ENCODE measurements around the gene DAPK1. TPM values are rescaled to one million over a fixed set of nuclear protein-coding genes. Genes with fewer than 3 reads are reported as not detected.

The DAPK1 gene
- total and polyA plus RNA-seq, 10 of the 15 experiments (the other 5 are each of a cell fraction or from before 2014, with no cell fraction given): 8.2 to 94.7 (median 51.6) TPM

DNA sequence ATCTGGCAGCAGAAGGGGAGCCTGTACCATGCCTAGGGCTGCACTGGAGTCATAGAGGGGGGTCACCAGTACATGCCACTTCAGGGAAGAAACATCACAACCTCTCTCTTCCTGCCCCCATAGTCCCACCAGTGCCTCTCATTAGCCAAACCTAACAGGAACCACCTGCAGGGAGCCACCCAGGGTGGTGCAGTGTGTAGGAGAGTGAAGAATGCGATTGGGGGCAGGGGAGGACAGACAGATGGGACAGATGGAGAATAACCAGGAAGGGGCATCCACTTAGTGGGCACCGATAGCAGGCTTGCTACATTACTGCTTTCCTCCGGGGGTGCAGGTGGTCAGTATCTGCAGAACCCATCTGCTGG, 19.2 kb downstream of the DAPK1 start:
- Histone ChIP-seq H3K27me3 (replicated peaks in 1 of 2; ENCODE audit: control insufficient read depth in 2 of 2, insufficient read depth in 2 of 2, low read length in 1 of 2) (no peaks in the 10 kb centered on the region), H4K20me1 (ENCODE audit: control insufficient read depth, insufficient read depth) (no peaks in the 10 kb centered on the region), H2AFZ (ENCODE audit: control insufficient read depth, low read depth, low read length) (no peak overlapping the region; the same call in 1 of the 2 replicates), H3K4me3 (no peak overlapping the region), H3K79me2 (ENCODE audit: control insufficient read depth, insufficient read depth, low read length) (peaks cover 4% of the 10 kb centered on the region), H3K36me3 (ENCODE audit: control insufficient read depth in 2 of 2, insufficient read depth in 2 of 2, low read length in 1 of 2) (no peaks in the 10 kb centered on the region; a peak in 2 of 4 replicates), H3K4me2 (ENCODE audit: control insufficient read depth, insufficient read depth) (0 out of 2 replicates have a peak overlapping the region, but pooled peaks have one; percentile 12), H3K27ac (ENCODE audit: control insufficient read depth, insufficient read depth) (no peak overlapping the region; the same call in 1 of the 2 replicates), H3K4me1 (ENCODE audit: control insufficient read depth, insufficient read depth, low read length) (peaks cover 44% of the 10 kb centered on the region), H3K9me3 (replicated peaks; ENCODE audit: control insufficient read depth, insufficient read depth, low read length) (no peaks in the 10 kb centered on the region; the same call in 2 of the 3 replicates), H3K9ac (ENCODE audit: control insufficient read depth, insufficient read depth, low read length) (no peak overlapping the region)
- no peak for FAIRE-seq
- no peak for DNase-seq (ENCODE audit: low read depth, low spot score)
- TF ChIP-seq RUNX3 (IDR thresholded peaks at IDR 0.05; ENCODE audit: low read length) (0 out of 2 replicates have a peak, but pooled peaks have one; percentile 2), BMI1 (IDR thresholded peaks at IDR 0.05; ENCODE audit: borderline replicate concordance) (no peak), YY1 (IDR thresholded peaks at IDR 0.05; ENCODE audit: low read depth, low read length) (no peak)
- ChIA-PET SMC1A (ENCODE audit: uncharacterized antibody, unreplicated experiment) (interaction anchor here (1.2 to 4.1 kb wide), 4 partner anchors 13 to 22 kb away, joined by 4 to 15 read pairs (median 8); no protein-coding TSS in a partner anchor), RAD21 (ENCODE audit: unreplicated experiment) (interaction anchor here (1.1 to 1.5 kb wide), 3 partner anchors 15 to 146 kb away, joined by 3 read pairs; partner anchors contain the start of gene DAPK1), POLR2A (interaction anchor here (0.6 to 1.2 kb wide), 2 partner anchors 14 to 55 kb away, joined by 3 to 6 read pairs; no protein-coding TSS in a partner anchor), CTCF (no interaction called here)
- WGBS (ENCODE audit: insufficient coverage, insufficient replicate concordance, low lambda C conversion rate, missing lambda C conversion rate): 38% methylated on average over 3 of the region's 3 CpGs
- ATAC-seq: peak; percentile 37
- in situ Hi-C loops (cut with MboI) (no loop called here), intact Hi-C loops (cut with micrococcal nuclease; ENCODE audit: unreplicated experiment) (no loop called here)
- no TSS peak for BruUV-seq (replicated peaks)

DNA sequence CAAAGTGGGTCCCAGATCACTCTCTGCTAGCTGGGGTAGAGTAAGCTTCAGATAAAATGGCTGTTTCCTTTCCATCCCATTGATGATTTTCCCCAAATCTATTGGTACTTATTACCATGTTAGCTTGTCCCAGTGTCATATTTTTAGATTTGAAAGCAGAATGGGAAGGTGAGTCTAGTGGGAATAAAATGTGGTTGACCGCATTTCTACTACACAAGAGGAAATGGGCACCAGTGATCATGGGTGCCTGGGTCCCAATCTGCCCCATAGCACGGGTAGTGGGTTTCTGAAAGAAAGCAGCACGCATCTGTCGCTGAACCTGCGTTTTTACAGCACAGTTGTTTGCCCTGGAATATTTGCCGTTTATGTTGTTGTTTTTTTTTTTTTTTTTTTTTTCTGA, 20.1 kb downstream of the DAPK1 start:
- peaks cover 4% of the 10 kb centered on the region for H3K79me2 ChIP-seq (ENCODE audit: control insufficient read depth, insufficient read depth, low read length)
- no peaks in the 10 kb centered on the region for H3K27me3 ChIP-seq (replicated peaks in 1 of 2; ENCODE audit: control insufficient read depth in 2 of 2, insufficient read depth in 2 of 2, low read length in 1 of 2)
- in situ Hi-C loops (cut with MboI): no loop called here
- ChIA-PET RAD21 (ENCODE audit: unreplicated experiment) (interaction anchor here (0.7 to 0.9 kb wide), 2 partner anchors 20 to 123 kb away, joined by 3 read pairs; partner anchors contain the start of gene DAPK1), CTCF (interaction anchor here (0.6 kb wide), 1 partner anchor 196 kb away, joined by 3 read pairs; no protein-coding TSS in a partner anchor), POLR2A (interaction anchor here (0.6 to 1.2 kb wide), 4 partner anchors 14 to 1170 kb away, joined by 3 to 6 read pairs (median 4); no protein-coding TSS in a partner anchor), SMC1A (ENCODE audit: uncharacterized antibody, unreplicated experiment) (interaction anchor here (0.8 to 4.1 kb wide), 5 partner anchors 11 to 49 kb away, joined by 3 to 15 read pairs (median 8); no protein-coding TSS in a partner anchor)
- H4K20me1 ChIP-seq (ENCODE audit: control insufficient read depth, insufficient read depth): no peaks in the 10 kb centered on the region
- no peak overlapping the region for H3K9ac ChIP-seq (ENCODE audit: control insufficient read depth, insufficient read depth, low read length)
- BruUV-seq (replicated peaks): no TSS peak
- no peak overlapping the region for H2AFZ ChIP-seq (ENCODE audit: control insufficient read depth, low read depth, low read length)
- WGBS (ENCODE audit: insufficient coverage, insufficient replicate concordance, low lambda C conversion rate, missing lambda C conversion rate): under 1% methylated on average over 6 of the region's 6 CpGs
- FAIRE-seq (no peak), ATAC-seq (peak; percentile 68), DNase-seq (ENCODE audit: low read depth, low spot score) (no peak)
- no peak overlapping the region for H3K27ac ChIP-seq (ENCODE audit: control insufficient read depth, insufficient read depth)
- H3K4me3 ChIP-seq: no peak overlapping the region
- no peaks in the 10 kb centered on the region; a peak in 2 of 4 replicates for H3K36me3 ChIP-seq (ENCODE audit: control insufficient read depth in 2 of 2, insufficient read depth in 2 of 2, low read length in 1 of 2)
- intact Hi-C loops (cut with micrococcal nuclease; ENCODE audit: unreplicated experiment): no loop called here
- H3K4me1 ChIP-seq (ENCODE audit: control insufficient read depth, insufficient read depth, low read length): peaks cover 42% of the 10 kb centered on the region
- no peaks in the 10 kb centered on the region; the same call in 2 of the 3 replicates for H3K9me3 ChIP-seq (replicated peaks; ENCODE audit: control insufficient read depth, insufficient read depth, low read length)
- peak overlapping the region; percentile 52 for H3K4me2 ChIP-seq (ENCODE audit: control insufficient read depth, insufficient read depth)
- 0 out of 2 replicates have a peak, but pooled peaks have one; percentile 27 for TF ChIP-seq MTA2 (IDR thresholded peaks at IDR 0.05; ENCODE audit: low read depth)
- TF ChIP-seq, protein P1, sequence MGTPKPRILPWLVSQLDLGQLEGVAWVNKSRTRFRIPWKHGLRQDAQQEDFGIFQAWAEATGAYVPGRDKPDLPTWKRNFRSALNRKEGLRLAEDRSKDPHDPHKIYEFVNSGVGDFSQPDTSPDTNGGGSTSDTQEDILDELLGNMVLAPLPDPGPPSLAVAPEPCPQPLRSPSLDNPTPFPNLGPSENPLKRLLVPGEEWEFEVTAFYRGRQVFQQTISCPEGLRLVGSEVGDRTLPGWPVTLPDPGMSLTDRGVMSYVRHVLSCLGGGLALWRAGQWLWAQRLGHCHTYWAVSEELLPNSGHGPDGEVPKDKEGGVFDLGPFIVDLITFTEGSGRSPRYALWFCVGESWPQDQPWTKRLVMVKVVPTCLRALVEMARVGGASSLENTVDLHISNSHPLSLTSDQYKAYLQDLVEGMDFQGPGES (IDR thresholded peaks at IDR 0.05): no peak
- TF ChIP-seq LARP7 (IDR thresholded peaks at IDR 0.05): no peak
- TF ChIP-seq, protein P2, sequence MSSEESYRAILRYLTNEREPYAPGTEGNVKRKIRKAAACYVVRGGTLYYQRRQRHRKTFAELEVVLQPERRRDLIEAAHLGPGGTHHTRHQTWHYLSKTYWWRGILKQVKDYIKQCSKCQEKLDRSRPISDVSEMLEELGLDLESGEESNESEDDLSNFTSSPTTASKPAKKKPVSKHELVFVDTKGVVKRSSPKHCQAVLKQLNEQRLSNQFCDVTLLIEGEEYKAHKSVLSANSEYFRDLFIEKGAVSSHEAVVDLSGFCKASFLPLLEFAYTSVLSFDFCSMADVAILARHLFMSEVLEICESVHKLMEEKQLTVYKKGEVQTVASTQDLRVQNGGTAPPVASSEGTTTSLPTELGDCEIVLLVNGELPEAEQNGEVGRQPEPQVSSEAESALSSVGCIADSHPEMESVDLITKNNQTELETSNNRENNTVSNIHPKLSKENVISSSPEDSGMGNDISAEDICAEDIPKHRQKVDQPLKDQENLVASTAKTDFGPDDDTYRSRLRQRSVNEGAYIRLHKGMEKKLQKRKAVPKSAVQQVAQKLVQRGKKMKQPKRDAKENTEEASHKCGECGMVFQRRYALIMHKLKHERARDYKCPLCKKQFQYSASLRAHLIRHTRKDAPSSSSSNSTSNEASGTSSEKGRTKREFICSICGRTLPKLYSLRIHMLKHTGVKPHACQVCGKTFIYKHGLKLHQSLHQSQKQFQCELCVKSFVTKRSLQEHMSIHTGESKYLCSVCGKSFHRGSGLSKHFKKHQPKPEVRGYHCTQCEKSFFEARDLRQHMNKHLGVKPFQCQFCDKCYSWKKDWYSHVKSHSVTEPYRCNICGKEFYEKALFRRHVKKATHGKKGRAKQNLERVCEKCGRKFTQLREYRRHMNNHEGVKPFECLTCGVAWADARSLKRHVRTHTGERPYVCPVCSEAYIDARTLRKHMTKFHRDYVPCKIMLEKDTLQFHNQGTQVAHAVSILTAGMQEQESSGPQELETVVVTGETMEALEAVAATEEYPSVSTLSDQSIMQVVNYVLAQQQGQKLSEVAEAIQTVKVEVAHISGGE (CRISPR knock-in tag; IDR thresholded peaks at IDR 0.05): no peak
- TF ChIP-seq CREM (IDR thresholded peaks at IDR 0.05; ENCODE audit: low read depth): 0 out of 2 replicates have a peak, but pooled peaks have one; percentile 26
- 0 out of 2 replicates have a peak, but pooled peaks have one; percentile 23 for TF ChIP-seq NFIC (IDR thresholded peaks at IDR 0.05; ENCODE audit: low read depth, low read length)
- TF ChIP-seq, protein P3, sequence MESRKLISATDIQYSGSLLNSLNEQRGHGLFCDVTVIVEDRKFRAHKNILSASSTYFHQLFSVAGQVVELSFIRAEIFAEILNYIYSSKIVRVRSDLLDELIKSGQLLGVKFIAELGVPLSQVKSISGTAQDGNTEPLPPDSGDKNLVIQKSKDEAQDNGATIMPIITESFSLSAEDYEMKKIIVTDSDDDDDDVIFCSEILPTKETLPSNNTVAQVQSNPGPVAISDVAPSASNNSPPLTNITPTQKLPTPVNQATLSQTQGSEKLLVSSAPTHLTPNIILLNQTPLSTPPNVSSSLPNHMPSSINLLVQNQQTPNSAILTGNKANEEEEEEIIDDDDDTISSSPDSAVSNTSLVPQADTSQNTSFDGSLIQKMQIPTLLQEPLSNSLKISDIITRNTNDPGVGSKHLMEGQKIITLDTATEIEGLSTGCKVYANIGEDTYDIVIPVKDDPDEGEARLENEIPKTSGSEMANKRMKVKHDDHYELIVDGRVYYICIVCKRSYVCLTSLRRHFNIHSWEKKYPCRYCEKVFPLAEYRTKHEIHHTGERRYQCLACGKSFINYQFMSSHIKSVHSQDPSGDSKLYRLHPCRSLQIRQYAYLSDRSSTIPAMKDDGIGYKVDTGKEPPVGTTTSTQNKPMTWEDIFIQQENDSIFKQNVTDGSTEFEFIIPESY (IDR thresholded peaks at IDR 0.05): no peak
